ENCODE results near the gene PRKCA. TPM values are rescaled to one million over a fixed set of nuclear protein-coding genes. Genes with fewer than 3 reads are reported as not detected.

Gene PRKCA
- total RNA-seq, 3 donors from 2014 or later (not counting 1 experiment from before 2014, with no cell fraction given) = 19.6 to 29.0 (median 20.4) TPM

GRCh38 chr17:66655461-66655860 is 353.0 kb downstream of the PRKCA start:
- no peak for ATAC-seq
- no peak for DNase-seq
- Histone ChIP-seq H3K4me1 (ENCODE audit: control insufficient read depth, insufficient read depth, low read length) (peaks cover 10% of the 10 kb centered on the region), H3K27ac (ENCODE audit: low read length) (no peak overlapping the region), H3K4me3 (ENCODE audit: low read length) (no peak overlapping the region), H3K36me3 (ENCODE audit: control insufficient read depth, insufficient read depth, low read length) (no peaks in the 10 kb centered on the region), H3K27me3 (ENCODE audit: control insufficient read depth, insufficient read depth, low read length) (no peaks in the 10 kb centered on the region), H3K9me3 (ENCODE audit: control insufficient read depth, insufficient read depth, low read length) (no peaks in the 10 kb centered on the region)
- Mint-ChIP-seq H3K27me3 (ENCODE audit: low read depth in 2 of 2) (no peaks in the 10 kb centered on the region), H3K27ac (no peak overlapping the region), H3K9me3 (peaks cover 0 to 2% of the 10 kb centered on the region in 2 donors), H3K36me3 (no peaks in the 10 kb centered on the region), H3K4me3 (no peak overlapping the region), H3K4me1 (peaks cover 7 to 11% of the 10 kb centered on the region in 2 donors)
- TF ChIP-seq CTCF (IDR thresholded peaks at IDR 0.05) = no peak
- WGBS (ENCODE audit: insufficient coverage) = 95% methylated on average over 2 of the region's 2 CpGs
- intact Hi-C loops (cut with micrococcal nuclease) = no loop called here

GRCh38 chr17:66655861-66656260 is 353.4 kb downstream of the PRKCA start:
- Histone ChIP-seq H3K4me3 (ENCODE audit: low read length) (no peak overlapping the region), H3K27ac (ENCODE audit: low read length) (no peak overlapping the region), H3K36me3 (ENCODE audit: control insufficient read depth, insufficient read depth, low read length) (no peaks in the 10 kb centered on the region), H3K9me3 (ENCODE audit: control insufficient read depth, insufficient read depth, low read length) (no peaks in the 10 kb centered on the region), H3K4me1 (ENCODE audit: control insufficient read depth, insufficient read depth, low read length) (peaks cover 6% of the 10 kb centered on the region), H3K27me3 (ENCODE audit: control insufficient read depth, insufficient read depth, low read length) (no peaks in the 10 kb centered on the region)
- TF ChIP-seq CTCF (IDR thresholded peaks at IDR 0.05) = no peak
- DNase-seq (no peak), ATAC-seq (no peak)
- intact Hi-C loops (cut with micrococcal nuclease) = no loop called here
- H3K27me3 Mint-ChIP-seq (ENCODE audit: low read depth in 2 of 2) = no peaks in the 10 kb centered on the region
- H3K4me3 Mint-ChIP-seq = no peak overlapping the region
- H3K36me3 Mint-ChIP-seq = no peaks in the 10 kb centered on the region
- WGBS (ENCODE audit: insufficient coverage) = 75% methylated on average over 4 of the region's 4 CpGs
- peaks cover 0 to 2% of the 10 kb centered on the region in 2 donors for H3K9me3 Mint-ChIP-seq
- H3K4me1 Mint-ChIP-seq = peaks cover 3 to 7% of the 10 kb centered on the region in 2 donors
- H3K27ac Mint-ChIP-seq = no peak overlapping the region

GRCh38 chr17:66661411-66662256 is 359.2 kb downstream of the PRKCA start:
- Mint-ChIP-seq H3K9me3 (peaks cover 0 to 2% of the 10 kb centered on the region in 2 donors), H3K4me1 (peaks cover 11 to 16% of the 10 kb centered on the region in 2 donors), H3K27ac (no peak overlapping the region), H3K36me3 (no peaks in the 10 kb centered on the region), H3K4me3 (no peak overlapping the region), H3K27me3 (ENCODE audit: low read depth in 2 of 2) (no peaks in the 10 kb centered on the region)
- ATAC-seq (no peak), DNase-seq (no peak)
- Histone ChIP-seq H3K27me3 (ENCODE audit: control insufficient read depth, insufficient read depth, low read length) (no peaks in the 10 kb centered on the region), H3K9me3 (ENCODE audit: control insufficient read depth, insufficient read depth, low read length) (no peaks in the 10 kb centered on the region), H3K4me3 (ENCODE audit: low read length) (no peak overlapping the region), H3K27ac (ENCODE audit: low read length) (no peak overlapping the region), H3K4me1 (ENCODE audit: control insufficient read depth, insufficient read depth, low read length) (peaks cover 3% of the 10 kb centered on the region), H3K36me3 (ENCODE audit: control insufficient read depth, insufficient read depth, low read length) (no peaks in the 10 kb centered on the region)
- TF ChIP-seq CTCF (IDR thresholded peaks at IDR 0.05) = no peak
- WGBS (ENCODE audit: insufficient coverage) = 86% methylated on average over 13 of the region's 13 CpGs
- intact Hi-C loops (cut with micrococcal nuclease) = no loop called here
